ENCODE data around the gene HEPACAM.

Gene HEPACAM

GRCh38 chr11:124870430-124870829 lies 65.4 kb downstream of the HEPACAM start:
- in situ Hi-C loops (cut with HindIII; ENCODE audit: low sequenced_read_pairs), result no loop called here

GRCh38 chr11:124869856-124870387 lies 65.9 kb downstream of the HEPACAM start:
- in situ Hi-C loops (cut with HindIII; ENCODE audit: low sequenced_read_pairs), result no loop called here

- in situ Hi-C loops (cut with HindIII; ENCODE audit: low sequenced_read_pairs), result no loop called here
Measured at GRCh38 chr11:124869331-124869730, 66.5 kb downstream of the HEPACAM start.

Measured in DLD1 (cell line).